Measurements from ENCODE around the gene RSRP1.
"Not testable (repeated sequence)": the region's sequence is repeated elsewhere in the genome, so short reads cannot be mapped to it uniquely, and the experiment has no call there.

GRCh38 chr1:25285862-25286261 is 38.6 kb upstream of the RSRP1 start:
- not testable (repeated sequence) for TF ChIP-seq CTCF (optimal IDR thresholded peaks at IDR 0.05 in 1 of 3, IDR thresholded peaks at IDR 0.05 in 1 of 3, conservative IDR thresholded peaks at IDR 0.05 in 1 of 3; ENCODE audit: extremely low read depth in 1 of 3, insufficient read depth in 2 of 3, low read length in 3 of 3); EZH2 (IDR thresholded peaks at IDR 0.05; ENCODE audit: low read length)
